KOPT-K1 (cell line): ENCODE measurements around the gene UCKL1.
"Not testable (repeated sequence)": the region's sequence is repeated elsewhere in the genome, so short reads cannot be mapped to it uniquely, and the experiment has no call there.

Experiments used
- H3K27ac ChIP-seq: fragments of 200-600 bp; sonication (generic); 2 replicates; pipeline ENCODE4 v1.5.1; 2016; ENCODE audit warnings: antibody characterized with exemption, mild to moderate bottlenecking, low read depth, low read length; ENCODE audit not compliant: poor library complexity, severe bottlenecking
- H3K36me3 ChIP-seq: fragments of 200-600 bp; sonication (generic); 2 replicates; pipeline ENCODE4 v1.5.1; 2017; ENCODE audit warnings: antibody characterized with exemption, mild to moderate bottlenecking, low read length, moderate library complexity; ENCODE audit not compliant: insufficient read depth
- H3K9me3 ChIP-seq: fragments of 200-600 bp; sonication (generic); 2 replicates; pipeline ENCODE4 v1.5.1; 2017; ENCODE audit warnings: antibody characterized with exemption, low read length, mild to moderate bottlenecking; ENCODE audit not compliant: insufficient read depth, poor library complexity, severe bottlenecking

The UCKL1 gene

DNA sequence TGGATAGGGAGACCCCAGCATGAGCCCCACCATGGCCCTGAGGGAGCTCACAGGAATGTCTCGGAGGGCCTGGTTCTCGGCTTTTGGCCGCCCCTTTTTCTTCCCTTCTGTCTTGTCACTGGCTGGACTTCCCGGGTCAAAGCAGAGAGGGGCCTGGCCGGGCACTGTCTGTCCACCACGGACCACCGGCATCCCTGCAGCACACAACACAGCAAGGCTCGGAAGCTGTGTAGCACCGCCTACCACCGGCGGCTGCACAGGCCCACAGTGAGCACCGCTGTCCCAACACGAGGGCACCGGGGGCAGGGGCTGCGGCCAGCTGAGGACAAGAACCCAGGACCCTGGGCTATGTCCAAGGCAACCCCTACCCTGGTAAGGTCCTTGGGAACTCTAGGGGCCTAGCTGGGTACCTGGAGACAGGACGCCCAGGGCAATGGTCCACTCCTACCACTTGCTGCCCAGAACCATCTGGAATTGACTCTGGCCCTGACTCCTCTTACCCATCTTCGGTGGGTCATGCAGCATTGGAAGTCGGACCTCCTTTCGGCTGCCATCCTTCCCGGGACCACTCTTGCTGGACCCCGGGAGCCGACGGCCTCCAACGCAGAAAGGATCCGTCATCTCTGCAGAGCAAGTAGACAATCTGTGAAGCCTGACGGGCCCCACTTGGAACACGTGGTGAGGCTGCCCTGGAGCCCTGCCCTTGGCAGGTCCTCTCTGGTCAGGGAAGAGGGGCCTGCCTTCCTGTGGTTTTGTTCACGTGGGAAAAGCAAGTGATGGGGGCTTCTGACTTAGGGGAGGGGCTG is 11.3 kb upstream of the UCKL1 start:
- Histone ChIP-seq H3K36me3 (peaks cover 50% of the 10 kb centered on the region), H3K27ac (no peak overlapping the region), H3K9me3 (peaks cover 54% of the 10 kb centered on the region)

DNA sequence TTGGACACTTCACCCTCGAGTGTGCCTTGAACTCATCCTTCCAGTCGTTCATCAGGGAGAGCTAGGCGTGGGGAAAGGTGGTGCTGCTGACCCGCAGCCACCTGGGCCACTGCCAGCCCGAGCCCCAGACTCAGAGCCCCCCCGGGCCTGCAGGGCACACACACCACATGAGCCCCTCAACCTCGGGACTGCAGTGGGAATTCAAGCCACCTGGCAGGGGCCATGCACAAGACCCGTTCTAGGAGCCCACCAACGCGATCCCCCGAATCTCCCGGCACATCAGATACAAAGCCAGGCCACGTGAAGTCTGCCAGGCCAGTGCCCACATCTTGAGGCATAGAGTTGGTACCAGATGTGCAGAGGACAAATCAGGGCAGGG is 10.7 kb upstream of the UCKL1 start:
- Histone ChIP-seq H3K36me3 (peaks cover 56% of the 10 kb centered on the region), H3K9me3 (peaks cover 54% of the 10 kb centered on the region), H3K27ac (no peak overlapping the region)

DNA sequence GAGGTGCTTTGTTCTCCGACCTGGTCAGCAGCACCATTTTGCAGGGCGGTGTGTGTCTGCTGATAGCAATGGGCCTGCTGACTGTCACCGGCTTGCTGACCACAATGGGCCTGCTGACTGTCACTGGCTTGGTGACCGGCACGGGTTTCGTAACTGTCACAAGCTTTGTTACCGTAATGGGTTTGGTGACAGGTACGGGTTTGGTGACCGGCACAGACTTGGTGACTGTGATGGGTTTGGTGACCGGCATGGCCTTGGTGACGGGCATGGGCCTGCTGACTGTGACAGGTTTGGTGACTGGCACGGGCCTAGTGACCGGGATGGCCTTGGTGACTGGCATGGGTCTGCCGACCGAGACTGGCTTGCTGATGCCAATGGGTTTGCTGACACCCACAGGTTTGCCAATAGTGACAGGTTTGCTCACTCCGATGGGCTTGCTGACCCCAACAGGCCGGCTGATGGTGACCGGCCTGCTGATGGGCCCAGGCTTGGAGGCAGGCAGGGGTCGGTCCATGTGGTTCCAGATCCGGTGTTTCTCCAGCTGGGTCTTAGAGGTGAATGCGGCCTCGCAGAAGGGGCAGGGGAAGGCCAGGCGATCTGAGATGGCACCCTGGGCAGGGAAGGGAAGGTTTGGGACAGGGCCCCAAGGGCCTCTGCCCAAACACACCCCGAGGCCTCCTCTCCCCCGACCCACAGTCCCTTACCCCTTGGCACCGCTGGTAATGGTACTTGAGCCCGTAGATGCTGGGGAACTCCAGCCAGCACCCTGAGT is 10.1 kb upstream of the UCKL1 start:
- Histone ChIP-seq H3K27ac (no peak overlapping the region), H3K36me3 (peaks cover 62% of the 10 kb centered on the region), H3K9me3 (peaks cover 54% of the 10 kb centered on the region)

DNA sequence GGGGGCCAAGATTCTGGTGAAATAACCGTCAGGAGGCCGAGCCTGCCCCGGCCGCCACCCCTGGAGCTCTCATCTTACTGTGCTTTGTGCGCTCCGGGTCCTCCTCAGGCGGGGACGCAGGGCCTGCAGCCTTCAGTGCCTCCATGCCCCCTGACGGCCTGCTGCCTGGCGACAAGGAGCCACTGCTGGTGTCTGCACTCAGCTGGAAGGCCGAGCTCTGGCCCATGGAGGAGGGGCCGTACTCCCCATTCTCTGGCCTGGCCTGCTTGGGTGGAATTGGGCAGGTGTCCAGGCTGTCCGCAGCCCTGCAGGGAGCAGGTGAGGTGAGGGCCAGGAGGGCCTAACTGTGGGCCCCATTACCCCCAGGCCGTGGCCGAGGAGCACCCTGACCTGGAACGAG is 8.2 kb upstream of the UCKL1 start:
- Histone ChIP-seq H3K9me3 (peaks cover 54% of the 10 kb centered on the region), H3K36me3 (peaks cover 75% of the 10 kb centered on the region), H3K27ac (no peak overlapping the region)

DNA sequence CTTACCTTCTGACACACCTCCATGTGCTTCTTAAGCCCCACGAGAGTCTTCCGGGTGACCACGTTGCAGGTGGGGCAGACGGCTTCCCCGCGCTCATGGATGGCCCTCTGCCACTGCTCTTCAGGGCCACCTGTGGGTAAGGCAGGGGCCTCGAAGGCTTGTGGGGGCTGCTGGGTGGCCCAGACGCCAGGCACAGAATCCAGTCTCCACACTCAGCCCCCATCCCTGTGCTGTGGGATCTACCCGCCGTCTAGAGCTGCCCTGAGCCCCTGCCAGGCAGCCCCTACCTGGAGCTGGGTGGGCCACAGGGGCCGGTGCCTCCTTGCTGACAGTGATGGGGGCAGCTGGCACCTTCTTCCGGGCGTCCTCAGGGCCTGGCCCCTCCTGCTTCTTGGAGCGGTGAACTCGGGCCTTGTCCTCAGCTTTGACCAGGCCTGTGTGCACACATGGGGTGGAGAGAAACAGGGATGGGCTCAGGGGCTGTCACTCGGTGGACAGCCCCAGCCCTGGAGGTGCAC is 7.6 kb upstream of the UCKL1 start:
- Histone ChIP-seq H3K9me3 (peaks cover 54% of the 10 kb centered on the region), H3K36me3 (peaks cover 80% of the 10 kb centered on the region), H3K27ac (no peak overlapping the region)

DNA sequence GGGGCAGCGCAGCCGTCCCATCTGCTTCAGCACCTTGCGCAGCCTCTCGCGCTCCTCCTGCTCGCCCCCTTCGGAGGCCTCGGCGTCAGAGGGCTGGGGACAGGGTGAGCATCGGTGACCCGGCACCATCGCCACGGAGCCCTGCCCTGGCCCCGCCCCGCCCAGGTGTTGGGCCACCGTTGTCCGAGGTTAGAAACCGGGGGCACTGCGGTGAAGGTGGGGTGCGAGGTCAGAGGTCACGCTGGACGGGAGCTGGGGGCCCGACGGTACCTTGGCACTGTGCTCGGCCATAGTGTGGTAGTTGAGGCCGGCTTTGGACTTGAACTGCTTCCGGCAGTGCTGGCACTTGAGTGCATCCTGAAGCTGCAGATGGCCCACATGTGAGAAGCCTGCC is 7.1 kb upstream of the UCKL1 start:
- peaks cover 83% of the 10 kb centered on the region for H3K36me3 ChIP-seq

DNA sequence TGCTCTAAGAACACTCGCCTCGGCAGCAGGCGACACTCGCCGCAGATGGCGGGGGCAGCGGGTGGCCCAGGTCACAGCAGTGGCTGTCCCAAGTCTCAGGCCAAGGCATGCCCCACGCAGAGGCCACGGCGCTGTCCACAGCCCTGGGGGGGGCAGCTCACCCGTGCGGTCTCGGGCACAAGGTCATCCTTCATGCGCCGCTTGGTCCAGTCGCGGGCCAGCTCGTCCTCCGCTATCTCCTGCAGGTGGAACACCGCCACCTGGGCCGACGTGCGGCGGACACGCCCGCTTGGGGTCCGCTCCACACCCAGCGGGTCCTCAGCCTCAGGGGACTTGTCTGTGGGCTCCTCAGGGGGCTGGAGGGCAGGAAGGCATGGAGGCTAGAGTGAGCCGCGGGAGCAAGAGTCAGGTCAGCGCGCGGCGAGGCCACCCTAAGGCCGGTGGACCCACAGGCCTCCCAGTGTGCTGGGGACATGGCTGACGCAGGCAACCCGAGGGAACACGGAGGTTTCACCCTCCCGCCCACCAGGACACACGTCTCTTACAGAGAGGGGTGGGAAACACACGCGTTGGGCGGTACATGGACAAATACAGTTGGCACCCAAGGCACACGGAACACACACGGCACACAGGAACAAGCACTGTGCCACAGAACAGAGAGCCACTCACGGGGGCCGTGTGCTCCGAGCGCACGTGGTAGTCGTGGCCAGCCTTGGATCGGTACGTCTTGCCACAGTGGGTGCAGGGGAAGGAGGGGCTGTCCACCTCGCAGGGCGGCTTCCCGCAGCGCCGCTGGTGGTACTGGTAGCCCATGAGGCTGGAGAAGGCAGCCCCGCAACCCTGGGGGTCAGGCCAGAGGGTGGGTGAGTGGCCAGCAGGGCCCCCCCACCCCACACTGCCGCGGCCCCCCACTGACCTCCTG is 6.5 kb upstream of the UCKL1 start:
- H3K36me3 ChIP-seq = peaks cover 76% of the 10 kb centered on the region
- H3K27ac ChIP-seq = no peak overlapping the region
- H3K9me3 ChIP-seq = peaks cover 43% of the 10 kb centered on the region

More for the DNA sequence above, 7.1 kb upstream of the UCKL1 start:
- Histone ChIP-seq H3K27ac (no peak overlapping the region), H3K9me3 (peaks cover 50% of the 10 kb centered on the region)

DNA sequence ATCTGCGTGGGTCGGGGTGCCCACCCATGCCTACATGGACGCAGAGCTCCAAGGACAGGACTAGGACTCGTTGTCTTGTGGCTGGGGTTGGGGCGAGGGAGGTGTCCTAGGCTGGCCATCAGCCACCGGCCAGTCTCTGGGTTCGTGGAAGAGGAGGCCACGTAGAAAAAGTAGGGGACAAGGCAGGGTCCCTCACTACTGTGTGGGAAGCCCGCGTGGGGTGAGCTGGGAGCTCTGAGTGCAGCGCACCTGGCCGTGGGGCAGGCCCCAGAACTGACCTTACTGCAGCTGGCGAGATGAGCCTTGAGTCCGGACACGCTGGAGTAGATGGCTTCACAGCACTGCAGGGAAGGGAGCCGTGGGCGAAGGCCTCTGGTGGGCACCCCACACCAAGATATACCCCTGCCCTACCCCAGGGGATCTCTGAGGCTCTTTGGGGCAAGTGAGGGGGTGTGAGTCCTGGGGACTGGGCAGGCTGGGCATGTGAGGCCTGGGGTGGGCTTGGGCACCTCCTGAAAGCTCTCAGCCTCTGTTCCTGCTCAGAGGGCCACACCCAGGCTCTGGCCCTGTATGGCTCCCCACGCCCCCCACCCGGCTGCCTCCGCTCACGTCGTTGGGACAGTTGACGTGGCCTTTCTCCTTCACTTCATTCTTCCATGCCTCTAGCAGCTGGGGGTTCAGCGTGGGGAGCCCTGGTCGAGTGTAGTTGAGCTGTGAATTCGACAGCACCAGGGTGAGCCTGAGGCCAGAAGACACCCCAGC is 5.6 kb upstream of the UCKL1 start:
- Histone ChIP-seq H3K9me3 (peaks cover 35% of the 10 kb centered on the region), H3K27ac (no peak overlapping the region), H3K36me3 (peaks cover 68% of the 10 kb centered on the region)

DNA sequence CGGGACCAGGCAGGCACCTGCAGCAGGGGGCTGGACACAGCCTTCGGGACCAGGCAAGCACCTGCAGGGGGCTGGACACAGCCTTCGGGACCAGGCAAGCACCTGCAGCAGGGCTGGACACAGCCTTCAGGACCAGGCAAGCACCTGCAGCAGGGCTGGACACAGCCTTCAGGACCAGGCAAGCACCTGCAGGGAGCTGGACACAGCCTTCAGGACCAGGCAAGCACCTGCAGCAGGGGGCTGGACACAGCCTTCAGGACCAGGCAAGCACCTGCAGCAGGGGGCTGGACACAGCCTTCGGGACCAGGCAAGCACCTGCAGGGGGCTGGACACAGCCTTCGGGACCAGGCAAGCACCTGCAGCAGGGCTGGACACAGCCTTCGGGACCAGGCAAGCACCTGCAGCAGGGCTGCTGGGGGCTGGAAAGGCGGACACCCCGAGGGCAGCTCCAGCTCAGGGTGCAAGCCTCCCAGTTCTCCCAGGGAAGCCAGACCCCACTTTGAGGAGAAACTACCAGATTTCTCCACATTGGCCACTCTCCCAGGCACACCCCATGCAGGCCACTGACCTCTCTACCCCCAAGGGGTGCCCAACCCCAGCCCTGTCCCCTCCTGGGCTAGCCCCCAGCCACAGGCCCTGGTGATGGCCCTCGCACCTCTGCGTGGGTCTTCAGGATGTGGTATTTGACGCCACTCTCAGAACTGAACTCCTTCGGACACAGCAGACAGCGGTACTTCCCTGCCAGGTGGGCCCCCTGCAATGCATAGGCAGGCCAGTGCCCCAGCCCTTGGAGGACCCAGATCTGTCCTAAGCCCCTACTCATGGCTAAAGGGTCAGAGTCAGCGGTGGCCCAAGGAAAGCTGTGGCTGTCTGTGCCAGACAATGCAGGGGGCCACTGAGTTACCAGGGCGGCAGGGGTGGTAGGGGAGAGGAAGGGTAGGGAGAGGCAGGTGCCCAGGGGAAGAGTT is 4.7 kb upstream of the UCKL1 start:
- not testable (repeated sequence) for H3K27ac ChIP-seq
- peaks cover 59% of the 10 kb centered on the region for H3K36me3 ChIP-seq

DNA sequence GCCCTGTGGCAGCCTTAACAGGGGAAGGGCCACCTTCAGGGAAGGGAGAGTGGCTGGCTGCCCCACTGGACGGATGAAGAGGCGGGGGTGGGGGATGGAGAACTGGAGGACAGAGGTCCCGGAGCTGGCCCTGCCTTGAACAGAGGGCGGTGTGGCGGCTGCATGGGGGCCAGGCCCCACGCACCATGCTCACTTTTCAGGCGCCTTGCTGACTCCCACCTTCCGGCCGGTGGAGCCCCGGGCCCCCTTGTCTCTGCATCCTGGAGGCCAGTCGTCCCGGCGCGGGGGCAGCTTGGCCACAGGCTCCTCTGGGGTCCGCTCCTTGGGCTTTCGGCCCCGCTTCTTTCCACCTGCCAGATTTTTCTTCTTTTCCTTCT is 3.5 kb upstream of the UCKL1 start:
- Histone ChIP-seq H3K9me3 (peaks cover 18% of the 10 kb centered on the region), H3K36me3 (peaks cover 57% of the 10 kb centered on the region), H3K27ac (no peak overlapping the region)

More for the DNA sequence above, 4.7 kb upstream of the UCKL1 start:
- H3K9me3 ChIP-seq = peaks cover 26% of the 10 kb centered on the region

DNA sequence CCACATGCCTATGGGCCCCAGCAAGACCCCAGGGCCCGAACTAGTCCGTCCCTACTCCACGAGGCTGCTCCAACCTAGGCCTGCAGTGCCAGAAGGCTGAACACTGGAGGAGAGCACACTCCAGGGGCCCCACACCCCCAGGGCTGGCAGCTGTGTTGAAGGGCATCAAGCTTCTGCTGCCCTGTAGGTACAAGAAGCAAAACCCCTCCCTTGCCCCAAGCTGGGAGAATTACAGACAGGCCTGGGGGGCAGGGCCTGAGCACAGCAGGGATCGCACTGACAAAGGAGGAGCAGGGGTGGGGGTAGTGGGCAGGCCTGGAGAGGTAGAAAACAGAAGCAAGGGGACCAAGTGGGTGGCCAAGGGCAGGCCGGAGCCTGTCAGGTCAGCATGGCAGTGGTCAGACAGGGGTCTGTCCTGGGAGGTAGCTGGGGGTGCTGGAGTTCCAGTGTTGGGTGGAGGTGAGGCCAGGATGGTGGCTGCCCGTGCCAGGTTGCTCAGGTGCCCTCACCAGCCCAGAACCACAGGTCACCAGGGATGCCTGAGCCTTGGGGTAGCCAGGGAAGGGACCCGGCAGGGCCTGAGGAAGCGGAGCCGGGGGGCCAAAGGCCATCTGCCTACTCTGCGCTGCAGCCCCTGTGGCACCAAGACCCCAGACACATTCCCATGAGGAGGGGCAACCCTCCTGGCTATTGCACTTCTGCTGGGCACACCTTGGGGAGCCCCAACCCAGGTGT is 2.9 kb upstream of the UCKL1 start:
- H3K27ac ChIP-seq = no peak overlapping the region
- H3K36me3 ChIP-seq = peaks cover 51% of the 10 kb centered on the region

DNA sequence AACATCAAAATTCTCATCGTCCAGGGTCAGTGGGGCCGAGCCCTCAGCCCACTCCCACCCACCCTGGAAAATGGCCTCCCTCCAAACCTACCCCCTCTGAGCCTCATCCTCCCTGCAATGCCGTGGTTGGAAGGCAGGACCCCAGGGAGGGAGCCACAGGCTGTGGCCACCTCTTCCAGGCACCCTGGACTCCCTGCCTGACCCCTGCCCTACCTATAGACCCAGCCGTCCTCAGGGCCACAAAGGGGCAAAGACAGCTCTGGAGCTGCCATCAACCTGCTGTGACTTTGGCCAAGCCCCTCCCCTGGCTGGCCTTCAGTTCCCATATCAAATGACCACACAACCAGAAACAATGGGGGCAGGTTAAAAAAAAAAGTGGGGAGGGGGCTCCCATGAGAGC is 2.3 kb upstream of the UCKL1 start:
- Histone ChIP-seq H3K27ac (no peak overlapping the region), H3K36me3 (peaks cover 45% of the 10 kb centered on the region), H3K9me3 (peaks cover 6% of the 10 kb centered on the region)

More for the DNA sequence above, 2.9 kb upstream of the UCKL1 start:
- peaks cover 13% of the 10 kb centered on the region for H3K9me3 ChIP-seq
